ENCODE results near the gene PLEKHA7.

- TF ChIP-seq, protein P1, sequence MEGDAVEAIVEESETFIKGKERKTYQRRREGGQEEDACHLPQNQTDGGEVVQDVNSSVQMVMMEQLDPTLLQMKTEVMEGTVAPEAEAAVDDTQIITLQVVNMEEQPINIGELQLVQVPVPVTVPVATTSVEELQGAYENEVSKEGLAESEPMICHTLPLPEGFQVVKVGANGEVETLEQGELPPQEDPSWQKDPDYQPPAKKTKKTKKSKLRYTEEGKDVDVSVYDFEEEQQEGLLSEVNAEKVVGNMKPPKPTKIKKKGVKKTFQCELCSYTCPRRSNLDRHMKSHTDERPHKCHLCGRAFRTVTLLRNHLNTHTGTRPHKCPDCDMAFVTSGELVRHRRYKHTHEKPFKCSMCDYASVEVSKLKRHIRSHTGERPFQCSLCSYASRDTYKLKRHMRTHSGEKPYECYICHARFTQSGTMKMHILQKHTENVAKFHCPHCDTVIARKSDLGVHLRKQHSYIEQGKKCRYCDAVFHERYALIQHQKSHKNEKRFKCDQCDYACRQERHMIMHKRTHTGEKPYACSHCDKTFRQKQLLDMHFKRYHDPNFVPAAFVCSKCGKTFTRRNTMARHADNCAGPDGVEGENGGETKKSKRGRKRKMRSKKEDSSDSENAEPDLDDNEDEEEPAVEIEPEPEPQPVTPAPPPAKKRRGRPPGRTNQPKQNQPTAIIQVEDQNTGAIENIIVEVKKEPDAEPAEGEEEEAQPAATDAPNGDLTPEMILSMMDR (conservative IDR thresholded peaks at IDR 0.05; ENCODE audit: low read length), result no peak
- TF ChIP-seq EZH2phosphoT487 (IDR thresholded peaks at IDR 0.05; ENCODE audit: borderline replicate concordance, low read depth, low read length), result no peak
These were observed 264.5 kb downstream of the PLEKHA7 start for GRCh38 chr11:16749666-16750065.
